Measurements from ENCODE around the gene ZBTB18. TPM values are rescaled to one million over a fixed set of nuclear protein-coding genes. Genes with fewer than 3 reads are reported as not detected.

ZBTB18 gene
- polyA plus RNA-seq, 6 donors from 2014 or later: 3.4 to 12.0 (median 9.8) TPM

DNA sequence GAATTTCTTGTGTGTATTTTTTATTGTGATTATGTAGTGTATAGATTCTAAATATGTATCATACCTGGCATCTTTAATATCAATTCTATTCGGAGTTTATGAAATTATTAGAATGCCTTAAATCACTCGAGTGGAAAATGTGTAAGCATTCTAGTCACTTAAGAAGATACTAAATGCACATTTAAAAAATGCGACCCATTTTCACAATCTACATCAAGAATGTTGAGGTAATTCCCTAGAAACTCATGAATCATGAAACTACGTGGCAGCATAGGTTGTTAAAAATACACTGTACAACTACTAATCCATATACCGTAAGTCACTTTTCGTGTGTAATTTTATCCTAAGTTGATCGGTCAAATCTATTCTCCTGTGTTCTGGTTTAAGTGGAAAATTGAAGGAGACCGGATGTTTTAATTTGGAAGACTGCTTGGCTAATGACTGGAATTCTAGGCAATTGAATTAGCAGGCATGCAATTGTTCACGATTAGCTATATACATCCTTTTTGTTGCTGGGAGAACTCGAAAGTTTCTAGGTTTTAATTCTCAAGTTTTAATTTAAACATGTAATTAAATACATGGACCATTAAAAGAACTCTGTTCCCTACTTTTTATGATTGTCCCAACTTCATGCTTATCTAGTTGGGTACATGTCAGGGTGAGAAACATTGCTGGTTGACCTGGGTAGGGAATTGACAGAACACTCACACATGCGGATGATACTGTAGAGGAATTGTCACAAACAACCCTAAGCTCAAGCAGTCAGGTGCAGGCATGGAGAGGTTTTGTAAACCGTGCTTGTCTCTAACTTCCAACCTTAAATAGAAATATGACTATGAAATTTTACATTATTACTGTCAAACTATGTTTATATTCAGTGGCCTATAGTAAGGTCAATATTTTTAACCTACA is 6.6 kb downstream of the ZBTB18 start:
- peak overlapping the region in 5 of 6 donors; percentile 4 to 66 (median 28) for H3K27ac Mint-ChIP-seq
- H3K27me3 Mint-ChIP-seq: no peaks in the 10 kb centered on the region

DNA sequence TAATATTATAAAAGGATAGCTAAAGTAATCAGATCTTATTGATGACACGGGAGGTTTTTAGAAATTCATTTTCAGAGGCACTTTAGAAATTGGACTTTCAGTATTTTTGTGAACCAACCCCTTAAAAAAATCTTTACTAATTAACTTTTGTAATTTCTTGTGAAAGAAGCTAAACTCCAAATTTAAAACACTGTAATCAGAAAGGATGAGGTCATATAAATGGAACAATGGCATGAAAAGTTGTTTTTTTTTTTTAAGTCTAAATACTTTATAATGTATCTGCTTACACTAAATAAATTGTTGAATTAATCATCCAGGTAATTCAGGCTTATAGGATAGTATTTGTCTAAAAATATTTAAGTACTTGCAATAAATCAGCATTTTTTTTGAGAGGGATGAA is 9.0 kb downstream of the ZBTB18 start:
- no peaks in the 10 kb centered on the region for H3K36me3 Mint-ChIP-seq
- ATAC-seq (ENCODE audit: low read depth in 2 of 2): no peak
- no peaks in the 10 kb centered on the region for H3K9me3 Mint-ChIP-seq
- DNase-seq: no peak
- no peaks in the 10 kb centered on the region for H3K27me3 Mint-ChIP-seq
- peak overlapping the region in 1 of 6 donors; percentile 44 for H3K27ac Mint-ChIP-seq
- H3K4me3 Mint-ChIP-seq: no peak overlapping the region
- H3K4me1 Mint-ChIP-seq: peaks cover 3 to 22% (median 12%) of the 10 kb centered on the region in 3 donors

More for the DNA sequence above, 6.6 kb downstream of the ZBTB18 start:
- ATAC-seq (ENCODE audit: low read depth in 2 of 2): no peak
- no peak for DNase-seq
- peaks cover 3 to 22% (median 12%) of the 10 kb centered on the region in 3 donors for H3K4me1 Mint-ChIP-seq
- no peaks in the 10 kb centered on the region for H3K9me3 Mint-ChIP-seq
- no peak overlapping the region for H3K4me3 Mint-ChIP-seq
- H3K36me3 Mint-ChIP-seq: no peaks in the 10 kb centered on the region

DNA sequence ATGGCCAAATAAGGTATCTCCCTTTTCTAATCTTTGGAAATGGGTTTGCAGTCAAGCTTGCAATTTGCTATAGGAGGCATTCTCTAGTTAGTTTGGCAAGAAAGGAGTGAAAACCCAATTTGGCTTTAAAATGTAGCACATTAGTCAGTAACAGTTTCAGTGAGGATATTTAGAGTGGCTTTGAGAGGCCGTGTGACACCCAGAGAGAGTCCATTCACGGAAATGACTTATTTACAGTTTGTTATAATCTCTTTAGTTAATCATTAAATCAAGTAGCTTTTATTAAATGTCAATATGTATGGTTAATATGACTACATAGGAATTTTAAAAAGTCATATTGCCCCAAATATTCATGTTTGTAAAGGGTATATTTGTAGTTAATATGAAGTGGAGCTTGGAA is 9.6 kb downstream of the ZBTB18 start:
- Mint-ChIP-seq H3K4me1 (peaks cover 0 to 17% (median 7%) of the 10 kb centered on the region in 3 donors), H3K4me3 (no peak overlapping the region), H3K9me3 (no peaks in the 10 kb centered on the region), H3K27me3 (no peaks in the 10 kb centered on the region), H3K36me3 (no peaks in the 10 kb centered on the region), H3K27ac (no peak overlapping the region)
- DNase-seq (no peak), ATAC-seq (ENCODE audit: low read depth in 2 of 2) (no peak)

DNA sequence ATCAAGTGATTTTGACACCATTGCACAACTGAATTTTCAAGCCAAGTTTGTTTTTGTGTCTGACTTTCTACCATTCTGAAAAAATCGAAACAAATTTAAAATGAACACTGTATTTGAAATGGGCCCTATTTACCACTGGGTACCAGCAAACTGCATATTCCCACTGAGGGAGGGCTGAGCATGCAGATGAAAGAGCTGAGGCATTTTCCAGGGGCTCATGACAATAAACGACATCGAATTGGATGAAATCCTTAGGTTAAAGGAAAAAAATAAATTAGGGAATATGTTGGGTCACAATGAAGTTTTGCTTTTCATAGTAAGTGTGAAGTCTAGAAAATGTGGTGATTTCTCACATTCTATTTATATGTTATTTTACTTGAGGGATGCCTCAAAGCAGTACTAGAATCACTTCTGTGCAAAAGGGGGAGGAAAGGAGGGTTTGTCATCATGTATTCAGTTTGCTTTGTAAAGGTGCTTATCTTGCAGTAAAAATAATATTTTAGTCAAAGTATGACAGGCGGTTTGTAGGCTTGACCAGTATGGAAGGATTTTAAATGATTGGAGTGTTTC is 11.2 kb downstream of the ZBTB18 start:
- Mint-ChIP-seq H3K27me3 (no peaks in the 10 kb centered on the region), H3K9me3 (no peaks in the 10 kb centered on the region), H3K27ac (no peak overlapping the region), H3K4me1 (peaks cover 0 to 2% (median 2%) of the 10 kb centered on the region in 3 donors), H3K36me3 (no peaks in the 10 kb centered on the region), H3K4me3 (no peak overlapping the region)
- DNase-seq (no peak), ATAC-seq (ENCODE audit: low read depth in 2 of 2) (no peak)

DNA sequence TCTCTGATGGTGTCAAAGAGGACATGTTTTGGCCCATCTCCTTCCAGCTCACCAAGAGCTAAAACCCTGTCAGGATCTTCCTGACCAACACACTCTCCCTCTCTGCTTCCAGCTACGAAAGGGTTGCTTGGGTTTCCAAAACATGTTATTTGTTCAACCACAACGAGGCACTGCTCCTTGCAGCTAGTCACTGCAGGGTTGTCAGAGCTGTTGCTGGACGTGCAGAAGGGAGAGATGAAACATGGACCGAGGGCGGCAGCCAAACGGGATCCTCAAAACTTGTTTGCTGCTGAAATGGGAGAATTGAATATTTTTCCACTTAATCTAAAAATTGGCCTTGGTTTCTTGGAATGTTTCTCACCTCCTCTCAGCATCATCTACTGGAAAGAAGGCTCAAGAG is 12.4 kb downstream of the ZBTB18 start:
- Mint-ChIP-seq H3K27ac (no peak overlapping the region), H3K9me3 (no peaks in the 10 kb centered on the region), H3K36me3 (no peaks in the 10 kb centered on the region), H3K4me1 (peaks cover 0 to 4% (median under 1%) of the 10 kb centered on the region in 3 donors), H3K4me3 (no peak overlapping the region), H3K27me3 (no peaks in the 10 kb centered on the region)
- ATAC-seq (ENCODE audit: low read depth in 2 of 2) (no peak), DNase-seq (no peak)

DNA sequence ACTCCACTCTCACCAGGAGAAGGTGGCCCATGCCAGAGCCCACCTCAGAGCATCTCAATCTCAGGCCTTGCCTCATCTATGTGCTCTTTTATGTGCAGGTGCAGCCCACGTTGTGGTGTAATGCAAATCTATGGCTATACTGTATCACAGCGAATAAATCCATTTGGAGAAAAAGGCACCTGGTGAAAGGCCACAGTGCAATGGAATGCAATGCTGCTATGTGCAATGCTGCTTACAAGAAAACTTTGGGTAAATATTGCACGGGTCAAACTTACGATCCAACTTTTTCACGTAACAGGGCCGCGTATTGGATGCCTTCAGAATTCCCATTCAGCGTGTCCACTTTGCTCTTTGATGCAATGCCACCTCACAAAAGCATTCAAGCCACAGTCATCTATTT is 13.5 kb downstream of the ZBTB18 start:
- Mint-ChIP-seq H3K27ac (no peak overlapping the region), H3K4me1 (peaks cover 6 to 14% (median 12%) of the 10 kb centered on the region in 3 donors), H3K4me3 (no peak overlapping the region), H3K36me3 (no peaks in the 10 kb centered on the region), H3K9me3 (no peaks in the 10 kb centered on the region), H3K27me3 (no peaks in the 10 kb centered on the region)
- DNase-seq (no peak), ATAC-seq (ENCODE audit: low read depth in 2 of 2) (no peak)

DNA sequence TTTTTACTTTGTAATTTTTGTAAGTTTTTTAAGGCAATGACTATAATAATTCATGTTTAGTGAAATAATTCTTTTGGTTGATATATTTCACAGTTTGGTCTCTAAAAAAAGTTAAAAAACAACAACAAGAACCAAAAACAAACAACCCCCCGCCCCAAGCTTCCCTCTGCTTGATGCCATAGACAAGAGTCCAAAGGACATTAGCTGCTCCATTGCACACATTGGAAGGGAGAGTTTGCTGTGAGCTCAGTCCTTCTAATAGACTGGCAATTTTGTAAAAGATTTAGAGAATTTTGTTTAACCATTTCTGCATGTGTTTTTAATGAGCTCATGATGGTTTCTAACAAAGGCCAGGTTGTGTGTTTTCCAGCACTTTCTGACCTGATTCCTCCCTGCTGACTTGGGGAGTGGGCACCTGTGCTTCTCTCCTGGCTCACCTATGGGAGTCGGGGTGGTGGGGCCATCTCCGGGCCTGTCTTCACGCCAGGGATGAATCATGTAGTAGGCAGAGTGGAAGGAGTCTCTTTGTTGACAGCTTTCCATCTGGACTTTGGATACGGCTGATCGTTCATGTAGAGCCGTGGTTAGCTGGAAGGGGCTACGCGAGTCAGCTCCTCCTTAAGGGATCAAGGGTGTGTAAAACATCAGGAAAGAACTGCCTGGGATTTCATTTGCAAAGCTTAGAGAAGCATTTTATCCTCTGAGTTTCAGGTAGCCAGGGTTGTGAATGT is 14.1 kb downstream of the ZBTB18 start:
- DNase-seq: no peak
- no peaks in the 10 kb centered on the region for H3K9me3 Mint-ChIP-seq
- peak overlapping the region in 1 of 6 donors; percentile 27 for H3K27ac Mint-ChIP-seq
- peaks cover 10 to 15% (median 14%) of the 10 kb centered on the region in 3 donors for H3K4me1 Mint-ChIP-seq
- no peaks in the 10 kb centered on the region for H3K27me3 Mint-ChIP-seq
- no peaks in the 10 kb centered on the region for H3K36me3 Mint-ChIP-seq
- no peak overlapping the region for H3K4me3 Mint-ChIP-seq
- ATAC-seq (ENCODE audit: low read depth in 2 of 2): no peak

DNA sequence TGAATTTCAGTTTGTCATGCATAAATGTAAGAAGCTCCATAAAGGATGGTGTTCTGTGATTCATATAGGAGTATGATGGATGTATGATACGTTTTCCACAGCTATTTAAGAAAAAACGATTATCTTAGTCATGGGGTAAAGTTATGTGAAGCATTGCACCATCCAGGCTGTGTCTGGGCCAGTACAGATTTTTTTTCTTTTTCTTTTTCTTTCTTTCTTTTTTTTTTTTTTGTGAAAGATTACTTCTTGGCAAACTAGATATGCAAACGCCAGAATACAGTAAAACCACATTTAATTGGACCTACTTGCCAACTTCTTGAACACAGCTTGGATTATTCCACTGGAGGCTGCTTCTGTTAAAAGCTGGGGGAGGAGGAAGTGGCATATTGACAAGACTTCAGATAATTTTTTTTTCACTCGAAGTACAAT is 14.9 kb downstream of the ZBTB18 start:
- Mint-ChIP-seq H3K9me3 (no peaks in the 10 kb centered on the region), H3K27ac (no peak overlapping the region), H3K36me3 (no peaks in the 10 kb centered on the region), H3K27me3 (no peaks in the 10 kb centered on the region), H3K4me1 (peaks cover 11 to 16% (median 14%) of the 10 kb centered on the region in 3 donors), H3K4me3 (no peak overlapping the region)
- ATAC-seq (ENCODE audit: low read depth in 2 of 2) (no peak), DNase-seq (no peak)

DNA sequence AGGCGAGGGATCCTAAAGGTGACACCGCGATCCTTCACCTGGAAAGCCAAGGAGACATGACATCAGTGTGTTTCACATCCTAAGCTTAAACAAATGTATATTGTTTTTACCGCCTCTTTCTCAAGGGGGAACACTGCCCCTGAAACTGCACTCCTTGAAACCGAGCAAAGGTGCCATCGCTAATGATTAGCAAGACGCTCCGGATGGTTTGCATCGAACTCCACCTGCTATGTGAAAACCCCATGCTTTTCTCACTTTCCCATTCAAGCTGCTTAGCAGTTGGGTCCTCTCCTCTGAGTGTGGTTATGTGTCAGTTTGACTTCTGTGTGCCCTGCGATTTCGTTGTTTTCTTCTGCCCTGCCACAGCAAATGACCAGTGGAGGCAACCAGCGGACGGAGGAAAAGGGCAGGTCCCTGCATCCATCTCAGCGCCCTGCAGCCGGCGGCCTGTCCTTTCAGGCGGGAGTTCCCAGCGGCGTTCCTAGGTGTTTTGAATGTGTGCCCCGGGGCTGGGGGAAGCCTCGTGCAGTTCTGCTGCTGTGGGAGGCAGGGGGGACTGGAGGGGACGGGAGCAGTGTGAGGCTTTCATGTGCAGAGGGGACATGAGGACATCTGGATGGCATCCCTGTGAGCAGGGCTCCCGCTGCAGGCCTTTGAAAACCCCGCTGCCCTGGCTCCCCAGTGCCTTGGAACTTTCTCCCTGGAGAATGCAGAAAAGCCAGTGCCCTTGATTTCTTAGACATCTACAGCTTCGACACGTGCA is 16.1 kb downstream of the ZBTB18 start:
- peak overlapping the region in 1 of 8 donors; percentile 52 for H3K4me3 Mint-ChIP-seq
- peaks cover 12 to 17% (median 15%) of the 10 kb centered on the region in 3 donors for H3K4me1 Mint-ChIP-seq
- ATAC-seq (ENCODE audit: low read depth in 2 of 2) (no peak), DNase-seq (no peak)
- no peaks in the 10 kb centered on the region for H3K9me3 Mint-ChIP-seq
- no peaks in the 10 kb centered on the region for H3K36me3 Mint-ChIP-seq
- no peaks in the 10 kb centered on the region for H3K27me3 Mint-ChIP-seq
- peak overlapping the region in 1 of 6 donors; percentile 60 for H3K27ac Mint-ChIP-seq

DNA sequence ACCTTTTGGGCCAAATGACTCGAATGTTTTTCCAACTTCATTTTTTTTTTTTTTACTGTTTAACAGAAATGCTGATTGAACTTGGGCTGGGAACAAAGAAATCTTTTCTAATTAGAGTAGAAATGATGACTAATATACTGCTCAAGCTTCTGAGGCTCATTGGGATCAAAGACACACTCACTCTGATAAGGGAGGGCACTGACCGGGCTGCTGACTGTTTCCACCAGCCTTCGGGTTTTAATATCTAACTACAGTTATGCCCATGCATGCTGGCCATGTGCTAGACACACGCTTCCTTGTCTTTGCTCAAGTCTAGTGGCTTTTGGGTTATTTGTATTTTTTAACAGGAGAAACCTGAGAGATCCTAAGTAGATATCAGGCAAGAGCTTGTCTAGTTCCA is 16.8 kb downstream of the ZBTB18 start:
- Mint-ChIP-seq H3K4me3 (peak overlapping the region in 1 of 8 donors; percentile 29), H3K4me1 (peaks cover 17 to 25% (median 22%) of the 10 kb centered on the region in 3 donors), H3K9me3 (no peaks in the 10 kb centered on the region), H3K36me3 (no peaks in the 10 kb centered on the region), H3K27me3 (no peaks in the 10 kb centered on the region), H3K27ac (no peak overlapping the region)
- ATAC-seq (ENCODE audit: low read depth in 2 of 2) (no peak), DNase-seq (no peak)

DNA sequence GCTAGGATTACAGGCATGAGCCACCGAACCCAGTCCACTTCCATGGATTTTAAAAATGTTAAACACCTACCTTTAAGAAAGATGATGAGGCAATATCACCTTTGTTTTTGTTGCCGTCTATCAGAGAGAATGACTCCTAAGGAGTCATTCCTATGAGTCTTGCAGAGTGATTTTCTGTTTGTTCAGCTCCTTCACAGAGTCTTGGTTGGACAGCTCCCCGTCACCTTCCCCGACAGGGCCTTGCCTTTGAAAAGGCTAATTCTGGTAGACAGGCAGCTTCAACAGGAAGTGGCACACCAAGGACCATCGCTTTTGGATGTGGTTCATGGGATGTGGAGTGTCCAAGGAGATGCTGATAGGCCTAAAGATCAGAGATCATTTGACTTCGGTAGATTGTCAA is 17.5 kb downstream of the ZBTB18 start:
- H3K4me3 Mint-ChIP-seq: peak overlapping the region in 1 of 8 donors; percentile 52
- H3K27me3 Mint-ChIP-seq: no peaks in the 10 kb centered on the region
- no peaks in the 10 kb centered on the region for H3K36me3 Mint-ChIP-seq
- ATAC-seq (ENCODE audit: low read depth in 2 of 2) (no peak), DNase-seq (no peak)
- no peaks in the 10 kb centered on the region for H3K9me3 Mint-ChIP-seq
- peak overlapping the region in 1 of 6 donors; percentile 35 for H3K27ac Mint-ChIP-seq
- H3K4me1 Mint-ChIP-seq: peaks cover 17 to 29% (median 28%) of the 10 kb centered on the region in 3 donors

DNA sequence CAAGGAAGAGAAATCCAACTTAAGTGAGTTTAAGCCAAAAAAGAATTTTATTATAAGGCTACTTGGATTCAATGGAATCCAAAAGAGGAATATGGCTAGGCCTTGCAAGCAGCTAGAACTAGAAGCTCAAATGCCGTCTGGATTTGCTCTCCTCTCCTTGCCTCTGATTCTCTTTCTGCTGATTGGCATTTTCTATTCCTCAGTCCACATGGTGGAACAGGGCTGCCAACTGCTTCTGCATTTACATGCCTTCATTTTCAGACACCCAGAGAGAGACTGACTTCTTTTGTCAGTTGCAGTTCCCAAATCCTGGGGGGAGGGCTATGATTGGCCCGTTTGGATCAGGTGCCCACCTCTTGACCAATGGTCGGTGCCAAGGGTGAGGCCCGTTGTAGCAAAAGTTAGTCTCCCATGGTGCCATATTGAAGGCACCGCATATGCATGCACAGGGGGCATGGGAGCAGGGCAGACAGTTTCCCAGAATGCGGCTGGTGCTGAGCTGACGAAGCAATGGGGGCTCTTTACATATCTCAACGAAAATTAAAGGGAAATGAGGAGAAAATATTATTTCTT is 18.3 kb downstream of the ZBTB18 start:
- peak overlapping the region in 1 of 6 donors; percentile 58 for H3K27ac Mint-ChIP-seq

More for the DNA sequence above, 18.3 kb downstream of the ZBTB18 start:
- H3K9me3 Mint-ChIP-seq: no peaks in the 10 kb centered on the region
- H3K27me3 Mint-ChIP-seq: no peaks in the 10 kb centered on the region
- H3K4me1 Mint-ChIP-seq: peaks cover 24 to 37% (median 36%) of the 10 kb centered on the region in 3 donors
- no peaks in the 10 kb centered on the region for H3K36me3 Mint-ChIP-seq
- DNase-seq (no peak), ATAC-seq (ENCODE audit: low read depth in 2 of 2) (no peak)
- no peak overlapping the region for H3K4me3 Mint-ChIP-seq

All from naive B cell (primary cell).